Astrocyte of the cerebellum (primary cell): ENCODE results near the gene OBSCN.

Experiments used
- DNase-seq: peaks from one replicate; pipeline ENCODE4 v3.0.0-alpha.2; 2011; ENCODE audit warnings: low read depth
- H3K4me3 ChIP-seq: 2 replicates; pipeline ENCODE4 v1.5.1; 2011; ENCODE audit warnings: mild to moderate bottlenecking, low read depth, low read length, moderate library complexity
- in situ Hi-C: cut with HindIII; loops from 2 replicates; pipeline ENCODE4 v1.10.0; 2017; ENCODE audit warnings: low sequenced_read_pairs
- TF ChIP-seq, protein P1 (sequence below): IDR thresholded peaks from 2 replicates; pipeline ENCODE4 v1.5.1; 2012; ENCODE audit warnings: low read length, low read depth, moderate library complexity, mild to moderate bottlenecking; ENCODE audit errors: missing control alignments

Gene OBSCN

DNA sequence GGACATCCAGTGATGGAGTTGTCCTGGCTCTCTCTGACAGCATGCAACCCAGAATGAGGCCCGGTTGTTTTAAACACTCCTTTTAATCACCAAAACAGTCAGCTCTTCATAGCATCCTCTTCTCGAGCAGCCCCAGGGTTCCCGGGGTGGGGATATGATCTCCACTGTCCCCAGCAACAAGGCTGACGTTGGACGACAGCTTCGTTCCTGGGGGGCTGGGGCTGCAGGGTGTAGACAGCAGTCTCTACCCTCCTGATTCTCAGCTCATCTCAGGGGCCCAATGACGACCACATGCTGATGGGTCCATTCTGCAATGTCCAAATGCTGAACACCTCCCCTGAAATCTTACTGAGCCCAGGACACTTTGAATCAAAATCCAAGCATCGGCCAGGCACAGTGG lies 171.8 kb downstream of the OBSCN start:
- in situ Hi-C loops: no loop called here
- no peak for DNase-seq
- TF ChIP-seq, protein P1, sequence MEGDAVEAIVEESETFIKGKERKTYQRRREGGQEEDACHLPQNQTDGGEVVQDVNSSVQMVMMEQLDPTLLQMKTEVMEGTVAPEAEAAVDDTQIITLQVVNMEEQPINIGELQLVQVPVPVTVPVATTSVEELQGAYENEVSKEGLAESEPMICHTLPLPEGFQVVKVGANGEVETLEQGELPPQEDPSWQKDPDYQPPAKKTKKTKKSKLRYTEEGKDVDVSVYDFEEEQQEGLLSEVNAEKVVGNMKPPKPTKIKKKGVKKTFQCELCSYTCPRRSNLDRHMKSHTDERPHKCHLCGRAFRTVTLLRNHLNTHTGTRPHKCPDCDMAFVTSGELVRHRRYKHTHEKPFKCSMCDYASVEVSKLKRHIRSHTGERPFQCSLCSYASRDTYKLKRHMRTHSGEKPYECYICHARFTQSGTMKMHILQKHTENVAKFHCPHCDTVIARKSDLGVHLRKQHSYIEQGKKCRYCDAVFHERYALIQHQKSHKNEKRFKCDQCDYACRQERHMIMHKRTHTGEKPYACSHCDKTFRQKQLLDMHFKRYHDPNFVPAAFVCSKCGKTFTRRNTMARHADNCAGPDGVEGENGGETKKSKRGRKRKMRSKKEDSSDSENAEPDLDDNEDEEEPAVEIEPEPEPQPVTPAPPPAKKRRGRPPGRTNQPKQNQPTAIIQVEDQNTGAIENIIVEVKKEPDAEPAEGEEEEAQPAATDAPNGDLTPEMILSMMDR: no peak

DNA sequence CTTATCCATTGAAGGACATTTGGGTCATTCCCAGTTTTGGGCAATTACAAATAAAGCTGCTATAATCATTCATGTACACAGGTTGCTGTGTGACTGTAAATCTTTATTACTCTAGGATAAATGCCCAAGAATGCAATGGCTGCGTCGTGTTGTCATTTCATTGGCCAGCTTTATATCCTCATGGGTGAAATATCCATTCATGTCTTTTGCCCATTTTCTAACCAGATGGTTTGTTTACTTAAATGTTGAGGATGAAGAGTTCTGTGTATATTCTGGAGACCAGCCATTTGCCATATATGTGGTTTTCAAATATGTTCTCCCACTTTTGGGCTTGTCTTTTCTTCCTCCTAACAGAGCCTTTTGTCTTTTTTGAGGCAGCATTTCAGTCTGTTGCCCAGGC lies 173.5 kb downstream of the OBSCN start:
- TF ChIP-seq, protein P1: no peak
- no peak overlapping the region for H3K4me3 ChIP-seq
- DNase-seq: no peak
- in situ Hi-C loops: no loop called here

More for the DNA sequence above, 171.8 kb downstream of the OBSCN start:
- no peak overlapping the region for H3K4me3 ChIP-seq

DNA sequence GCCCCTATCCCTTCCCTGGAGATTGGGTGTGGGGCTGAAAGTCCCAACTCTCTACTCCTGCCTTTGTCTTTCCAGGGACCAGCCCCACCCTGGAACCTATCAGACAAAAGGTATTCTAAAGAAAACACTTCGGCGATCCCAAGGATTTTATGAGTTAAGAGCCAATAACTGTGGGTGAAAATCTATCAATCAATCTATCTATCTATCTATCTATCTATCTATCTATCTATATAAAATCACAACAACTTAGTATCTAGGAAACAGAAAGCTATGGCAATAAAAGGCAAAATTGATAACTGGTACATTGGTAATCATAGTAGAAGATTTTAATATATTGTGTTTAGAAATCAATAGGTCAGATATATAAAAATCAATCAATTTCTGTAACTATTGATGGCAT lies 175.9 kb downstream of the OBSCN start:
- in situ Hi-C loops: no loop called here
- TF ChIP-seq, protein P1: no peak
- no peak for DNase-seq
- no peak overlapping the region for H3K4me3 ChIP-seq

DNA sequence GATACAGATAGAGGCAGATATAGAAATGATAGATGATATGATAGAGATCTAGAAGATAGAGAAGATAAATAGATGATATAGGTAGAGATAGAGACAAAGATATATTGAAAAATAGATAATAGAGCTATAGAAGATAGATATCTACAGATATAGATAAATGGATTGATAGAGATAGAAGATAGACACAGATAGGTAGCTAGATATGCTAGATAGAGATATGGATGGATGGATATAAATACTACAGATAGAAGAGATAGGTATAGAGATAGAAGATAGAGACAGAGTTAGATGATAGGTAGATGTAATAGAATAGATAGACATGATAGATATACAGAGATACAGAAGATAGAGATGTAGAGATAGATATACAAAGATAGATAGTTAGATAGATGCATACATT lies 177.4 kb downstream of the OBSCN start:
- DNase-seq: no peak
- no peak overlapping the region for H3K4me3 ChIP-seq
- TF ChIP-seq, protein P1: no peak
- in situ Hi-C loops: no loop called here

DNA sequence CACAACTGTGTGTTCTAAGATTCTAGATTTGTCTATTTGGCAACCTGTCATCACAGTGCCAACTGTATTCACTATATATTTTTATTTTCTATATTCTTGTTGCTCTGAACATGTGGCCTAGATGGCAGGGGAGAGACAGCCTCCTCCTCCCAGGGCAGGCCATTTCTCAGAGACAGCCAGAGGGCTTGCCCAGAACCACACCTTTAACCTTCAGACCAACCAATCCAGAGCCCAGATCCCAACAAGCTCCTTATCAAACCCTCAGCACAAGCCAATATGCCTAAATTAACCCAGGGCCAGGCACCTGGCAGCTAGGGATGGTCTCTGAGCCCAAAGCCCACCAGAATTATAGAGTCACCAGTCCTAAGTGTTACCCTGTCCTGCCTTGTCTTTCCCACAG lies 179.5 kb downstream of the OBSCN start:
- no peak overlapping the region for H3K4me3 ChIP-seq
- TF ChIP-seq, protein P1: no peak
- no peak for DNase-seq
- in situ Hi-C loops: no loop called here

DNA sequence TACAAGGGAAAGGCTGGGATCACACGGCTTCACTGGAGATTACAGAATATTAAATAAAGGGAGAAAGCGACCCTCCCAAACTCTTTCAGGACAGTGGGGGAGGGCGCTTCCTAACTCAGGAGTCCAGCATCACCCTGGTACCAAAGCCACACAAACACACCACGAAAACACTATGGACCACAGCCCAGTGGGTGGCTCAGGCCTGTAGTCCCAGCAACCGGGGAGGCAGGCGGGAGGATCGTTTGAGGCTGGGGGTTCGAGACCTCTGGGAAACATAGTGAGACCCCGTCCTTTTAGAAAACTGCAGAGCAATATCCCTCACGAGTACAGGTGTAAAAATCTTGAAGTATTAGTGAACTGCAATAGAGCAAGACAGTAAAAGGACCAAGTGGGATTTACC lies 182.8 kb downstream of the OBSCN start:
- in situ Hi-C loops: no loop called here

More for the DNA sequence above, 182.8 kb downstream of the OBSCN start:
- no peak for DNase-seq
- TF ChIP-seq, protein P1: no peak
- no peak overlapping the region for H3K4me3 ChIP-seq
